Fibroblast of lung (primary cell): ENCODE measurements around the gene ASIC4. TPM values are rescaled to one million over a fixed set of nuclear protein-coding genes. Genes with fewer than 3 reads are reported as not detected.

ENCODE experiments used
- DNase-seq, 2 donors: peaks; one replicate each; pipeline versions ENCODE4 v3.0.0 to v3.0.0-alpha.2; 2010; ENCODE audit warnings: low read depth in 2 of 2
- H2AFZ ChIP-seq: 2 replicates; pipeline ENCODE4 v1.5.1; 2012; ENCODE audit warnings: low read length, control low read depth, inconsistent platforms
- H3K27ac ChIP-seq: 2 replicates; pipeline ENCODE4 v1.5.1; 2011; ENCODE audit warnings: low read length, control low read depth; ENCODE audit not compliant: insufficient read depth
- H3K27me3 ChIP-seq: 2 replicates; pipeline ENCODE4 v1.5.1; 2011; ENCODE audit warnings: mild to moderate bottlenecking, low read length; ENCODE audit not compliant: control insufficient read depth, insufficient read depth
- H3K36me3 ChIP-seq: 2 replicates; pipeline ENCODE4 v1.5.1; 2011; ENCODE audit warnings: low read length; ENCODE audit not compliant: control insufficient read depth, insufficient read depth
- H3K4me1 ChIP-seq: 2 replicates; pipeline ENCODE4 v1.5.1; 2011; ENCODE audit warnings: low read length; ENCODE audit not compliant: control insufficient read depth, insufficient read depth; ENCODE audit errors: extremely low read depth
- H3K4me2 ChIP-seq: 2 replicates; pipeline ENCODE4 v1.5.1; 2011; ENCODE audit warnings: low read length, control low read depth; ENCODE audit not compliant: insufficient read depth; ENCODE audit errors: extremely low read depth
- H3K4me3 ChIP-seq, 4 experiments: fragments of 200-600 bp in 1 of 4; sonication (generic) in 1 of 4; replicated peaks in 1 of 4; 2 replicates each; pipeline ENCODE4 v1.5.1; 2011 to 2016; ENCODE audit warnings: low read length in 4 of 4, low read depth in 3 of 4, mild to moderate bottlenecking in 3 of 4, control low read depth in 2 of 4, inconsistent platforms in 1 of 4, mixed read lengths in 1 of 4; ENCODE audit not compliant: insufficient read depth in 1 of 4; ENCODE audit errors: control extremely low read depth in 1 of 4
- H3K79me2 ChIP-seq: 2 replicates; pipeline ENCODE4 v1.5.1; 2012; ENCODE audit warnings: mild to moderate bottlenecking, low read length, inconsistent platforms; ENCODE audit not compliant: control insufficient read depth, insufficient read depth
- H3K9ac ChIP-seq: 2 replicates; pipeline ENCODE4 v1.5.1; 2011; ENCODE audit warnings: mild to moderate bottlenecking, low read length, control low read depth; ENCODE audit not compliant: insufficient read depth
- H3K9me3 ChIP-seq: 2 replicates; pipeline ENCODE4 v1.5.1; 2012; ENCODE audit warnings: low read depth, low read length; ENCODE audit not compliant: control insufficient read depth, insufficient read depth
- H4K20me1 ChIP-seq: 2 replicates; pipeline ENCODE4 v1.5.1; 2011; ENCODE audit warnings: low read length; ENCODE audit not compliant: control insufficient read depth, insufficient read depth; ENCODE audit errors: extremely low read depth
- EZH2 ChIP-seq: IDR thresholded peaks from 2 replicates; pipeline ENCODE4 v1.5.1; 2012; ENCODE audit warnings: low read length, control low read depth, mild to moderate bottlenecking; ENCODE audit errors: missing control alignments
- polyA minus RNA-seq: library from RNA; depleted of rRNA, polyadenylated mRNA; stranded (reverse); fragments of >200 nt; gene quantifications from 2 replicates; pipeline ENCODE4 v1.2.3, GENCODE V29; 2011; ENCODE audit warnings: low replicate concordance
- polyA plus RNA-seq, 2 donors: library from polyadenylated mRNA; depleted of rRNA in 1 of 2; stranded (reverse) in 1 of 2; unstranded in 1 of 2; fragments of >200 nt; gene quantifications; 2 replicates each; pipeline ENCODE4 v1.2.1, GENCODE V29; 2011 to 2012; ENCODE audit warnings: missing spikeins in 1 of 2
- total RNA-seq: library from RNA; depleted of rRNA; stranded (reverse); fragments of >200 nt; gene quantifications from 2 replicates; pipeline ENCODE4 v1.2.1, GENCODE V29; 2014
- TF ChIP-seq, protein P1 (sequence below), 2 donors: IDR thresholded peaks in 1 of 2; conservative IDR thresholded peaks in 1 of 2; 1 replicate in 1 of 2; 2 replicates in 1 of 2; pipeline ENCODE4 v1.5.1; 2011 to 2012; ENCODE audit warnings: low read length in 2 of 2, control low read depth in 1 of 2, inconsistent platforms in 1 of 2, low read depth in 1 of 2, mild to moderate bottlenecking in 1 of 2

ASIC4 gene, protein sequence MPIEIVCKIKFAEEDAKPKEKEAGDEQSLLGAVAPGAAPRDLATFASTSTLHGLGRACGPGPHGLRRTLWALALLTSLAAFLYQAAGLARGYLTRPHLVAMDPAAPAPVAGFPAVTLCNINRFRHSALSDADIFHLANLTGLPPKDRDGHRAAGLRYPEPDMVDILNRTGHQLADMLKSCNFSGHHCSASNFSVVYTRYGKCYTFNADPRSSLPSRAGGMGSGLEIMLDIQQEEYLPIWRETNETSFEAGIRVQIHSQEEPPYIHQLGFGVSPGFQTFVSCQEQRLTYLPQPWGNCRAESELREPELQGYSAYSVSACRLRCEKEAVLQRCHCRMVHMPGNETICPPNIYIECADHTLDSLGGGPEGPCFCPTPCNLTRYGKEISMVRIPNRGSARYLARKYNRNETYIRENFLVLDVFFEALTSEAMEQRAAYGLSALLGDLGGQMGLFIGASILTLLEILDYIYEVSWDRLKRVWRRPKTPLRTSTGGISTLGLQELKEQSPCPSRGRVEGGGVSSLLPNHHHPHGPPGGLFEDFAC
- total RNA-seq = under 0.01 and 0.33 TPM in 2 replicates
- not detected in 2 replicates for polyA plus RNA-seq
- not detected in 2 replicates for polyA plus RNA-seq (2012)
- not detected in 2 replicates for polyA minus RNA-seq

DNA sequence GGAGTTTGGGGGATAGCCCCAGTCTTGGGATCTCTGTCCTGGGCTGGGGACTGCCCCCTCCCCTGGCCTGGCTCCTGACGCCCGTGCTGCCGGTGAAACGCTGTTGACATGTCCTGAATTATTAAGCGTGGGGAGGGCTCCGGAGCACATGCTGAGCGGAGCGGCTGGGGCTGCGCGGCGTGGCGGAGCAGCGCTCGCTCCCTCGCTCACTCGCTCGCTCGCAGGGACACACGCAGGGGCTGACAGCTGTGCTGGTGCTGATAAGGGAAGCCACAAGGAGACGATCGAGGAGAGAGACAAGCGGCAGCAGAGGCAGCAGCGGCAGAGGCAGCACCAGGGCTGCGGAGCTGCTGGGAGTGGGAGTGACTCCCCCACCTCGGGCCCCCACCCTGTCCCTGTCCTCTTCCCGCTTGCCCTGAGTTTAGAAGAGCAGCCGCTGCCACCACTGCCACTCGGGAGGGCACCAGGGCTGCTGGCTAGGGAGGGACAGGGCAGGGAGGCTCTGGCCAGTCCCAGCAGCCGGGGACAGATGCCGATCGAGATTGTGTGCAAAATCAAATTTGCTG is at the start of gene ASIC4:
Gene ASIC4 (plus strand): TSS at position 287 of the 566 bp plus-strand sequence. CDS start 243 bp downstream, at position 530.
- Histone ChIP-seq H3K4me1 (no peaks in the 10 kb centered on the region), H3K27ac (no peak within 1 kb of the TSS), H2AFZ (no peak within 1 kb of the TSS), H3K36me3 (no peaks in the 10 kb centered on the region), H3K27me3 (peaks cover 59% of the 10 kb centered on the region), H3K9me3 (no peaks in the 10 kb centered on the region), H3K4me2 (no peak within 1 kb of the TSS), H3K9ac (no peak within 1 kb of the TSS), H4K20me1 (no peaks in the 10 kb centered on the region), H3K79me2 (no peaks in the 10 kb centered on the region), H3K4me3 (no peak within 1 kb of the TSS)
- peak; percentile 91 for TF ChIP-seq EZH2
- TF ChIP-seq, protein P1, sequence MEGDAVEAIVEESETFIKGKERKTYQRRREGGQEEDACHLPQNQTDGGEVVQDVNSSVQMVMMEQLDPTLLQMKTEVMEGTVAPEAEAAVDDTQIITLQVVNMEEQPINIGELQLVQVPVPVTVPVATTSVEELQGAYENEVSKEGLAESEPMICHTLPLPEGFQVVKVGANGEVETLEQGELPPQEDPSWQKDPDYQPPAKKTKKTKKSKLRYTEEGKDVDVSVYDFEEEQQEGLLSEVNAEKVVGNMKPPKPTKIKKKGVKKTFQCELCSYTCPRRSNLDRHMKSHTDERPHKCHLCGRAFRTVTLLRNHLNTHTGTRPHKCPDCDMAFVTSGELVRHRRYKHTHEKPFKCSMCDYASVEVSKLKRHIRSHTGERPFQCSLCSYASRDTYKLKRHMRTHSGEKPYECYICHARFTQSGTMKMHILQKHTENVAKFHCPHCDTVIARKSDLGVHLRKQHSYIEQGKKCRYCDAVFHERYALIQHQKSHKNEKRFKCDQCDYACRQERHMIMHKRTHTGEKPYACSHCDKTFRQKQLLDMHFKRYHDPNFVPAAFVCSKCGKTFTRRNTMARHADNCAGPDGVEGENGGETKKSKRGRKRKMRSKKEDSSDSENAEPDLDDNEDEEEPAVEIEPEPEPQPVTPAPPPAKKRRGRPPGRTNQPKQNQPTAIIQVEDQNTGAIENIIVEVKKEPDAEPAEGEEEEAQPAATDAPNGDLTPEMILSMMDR (conservative IDR thresholded peaks at IDR 0.05 in 1 of 2, IDR thresholded peaks at IDR 0.05 in 1 of 2; ENCODE audit: low read depth in 1 of 2, low read length in 2 of 2) = no peak
- no peak for DNase-seq

DNA sequence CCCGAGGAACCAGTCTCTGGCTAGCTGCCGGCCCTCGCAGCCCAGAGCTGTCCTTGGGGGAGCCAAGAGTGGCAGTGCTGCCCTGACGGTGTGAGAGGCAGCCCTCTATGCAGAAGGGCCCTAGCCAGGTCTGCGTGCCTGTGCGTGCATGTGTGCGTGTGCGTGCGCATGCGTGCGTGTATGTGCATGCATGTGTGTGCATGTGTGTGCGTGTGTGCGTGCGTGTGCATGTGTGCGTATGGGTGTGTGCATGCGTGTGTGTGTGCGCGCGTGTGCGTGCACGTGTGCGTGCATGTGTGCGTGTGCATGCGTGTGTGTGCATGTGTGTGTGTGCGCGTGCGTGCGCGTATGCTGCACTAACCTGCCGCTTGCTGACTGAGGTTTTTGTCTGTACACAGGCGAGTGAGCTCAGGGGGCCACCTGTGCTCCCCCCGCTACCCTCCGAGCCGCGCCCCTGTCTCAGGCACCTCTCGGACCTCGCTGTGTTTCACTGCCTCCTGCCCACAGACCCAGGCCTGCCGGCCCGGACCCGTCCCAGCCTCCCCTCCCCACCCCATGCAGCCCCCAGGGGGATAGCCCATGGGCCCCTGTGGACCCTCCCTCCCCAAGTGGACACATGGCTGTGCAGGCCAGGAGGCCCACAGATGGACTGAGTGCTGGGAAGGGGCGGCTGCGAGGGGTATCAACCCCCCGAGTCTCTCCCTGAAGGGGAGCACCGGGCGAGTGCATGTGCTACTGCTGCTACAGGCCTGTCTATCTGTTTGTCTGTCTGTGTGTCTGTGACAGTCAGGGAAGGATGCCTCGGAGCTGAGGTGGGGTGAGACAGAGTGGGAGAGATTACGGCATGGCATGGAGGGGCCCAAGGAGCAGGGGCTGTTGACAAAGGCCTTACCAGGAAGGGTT is 48.4 kb upstream of the ASIC4 start:
- Histone ChIP-seq H3K4me3 (no peak overlapping the region), H3K79me2 (no peaks in the 10 kb centered on the region), H3K27me3 (no peaks in the 10 kb centered on the region), H4K20me1 (no peaks in the 10 kb centered on the region), H3K4me2 (no peak overlapping the region), H2AFZ (no peak overlapping the region), H3K9ac (no peak overlapping the region), H3K36me3 (peaks cover 5% of the 10 kb centered on the region), H3K27ac (no peak overlapping the region), H3K4me1 (peaks cover 7% of the 10 kb centered on the region), H3K9me3 (no peaks in the 10 kb centered on the region)
- DNase-seq = no peak
- no peak for TF ChIP-seq EZH2
- TF ChIP-seq, protein P1 (conservative IDR thresholded peaks at IDR 0.05 in 1 of 2, IDR thresholded peaks at IDR 0.05 in 1 of 2; ENCODE audit: low read depth in 1 of 2, low read length in 2 of 2) = no peak
